Measurements from ENCODE around the gene MIAT. TPM values are rescaled to one million over a fixed set of nuclear protein-coding genes. Genes with fewer than 3 reads are reported as not detected.

MIAT gene
- total RNA-seq, 1 experiment from 2014 or later: 0.41 TPM

- Histone ChIP-seq H3K36me3 (ENCODE audit: control insufficient read depth, insufficient read depth, low read length) (no peaks in the 10 kb centered on the region), H3K27me3 (replicated peaks; ENCODE audit: control insufficient read depth, insufficient read depth, low read length) (no peaks in the 10 kb centered on the region), H3K4me3 (ENCODE audit: low read depth, low read length) (no peak overlapping the region), H3K4me1 (no peaks in the 10 kb centered on the region), H3K9me3 (no peaks in the 10 kb centered on the region)
- Mint-ChIP-seq H3K4me1 (ENCODE audit: low read depth, unreplicated experiment) (no peaks in the 10 kb centered on the region), H3K9me3 (ENCODE audit: unreplicated experiment) (no peaks in the 10 kb centered on the region), H3K27me3 (ENCODE audit: insufficient read depth, unreplicated experiment) (peaks cover 9% of the 10 kb centered on the region), H3K36me3 (ENCODE audit: insufficient read depth, unreplicated experiment) (no peaks in the 10 kb centered on the region), H3K4me3 (ENCODE audit: unreplicated experiment) (no peak overlapping the region), H3K27ac (ENCODE audit: unreplicated experiment) (no peak overlapping the region)
- DNase-seq: no peak
- BruUV-seq (replicated peaks): no TSS peak
- ChIA-PET CTCF (no interaction called here), POLR2A (no interaction called here)
- intact Hi-C loops (cut with micrococcal nuclease; ENCODE audit: unreplicated experiment): no loop called here
- no peak for TF ChIP-seq CTCF (IDR thresholded peaks at IDR 0.05; ENCODE audit: insufficient read depth in 1 of 2, low read depth in 1 of 2, low read length in 1 of 2, severe bottlenecking in 1 of 2, unreplicated experiment in 1 of 2)
Measured at GRCh38 chr22:26619510-26619909, 37.9 kb upstream of the MIAT start.

GRCh38 chr22:26620197-26620596, 37.2 kb upstream of the MIAT start:
- no peak overlapping the region for H3K27ac Mint-ChIP-seq (ENCODE audit: unreplicated experiment)
- no peaks in the 10 kb centered on the region for H3K36me3 Mint-ChIP-seq (ENCODE audit: insufficient read depth, unreplicated experiment)
- Histone ChIP-seq H3K27me3 (replicated peaks; ENCODE audit: control insufficient read depth, insufficient read depth, low read length) (no peaks in the 10 kb centered on the region), H3K9me3 (no peaks in the 10 kb centered on the region), H3K4me1 (no peaks in the 10 kb centered on the region), H3K36me3 (ENCODE audit: control insufficient read depth, insufficient read depth, low read length) (no peaks in the 10 kb centered on the region), H3K4me3 (ENCODE audit: low read depth, low read length) (no peak overlapping the region)
- H3K27me3 Mint-ChIP-seq (ENCODE audit: insufficient read depth, unreplicated experiment): peaks cover 9% of the 10 kb centered on the region
- intact Hi-C loops (cut with micrococcal nuclease; ENCODE audit: unreplicated experiment): no loop called here
- H3K9me3 Mint-ChIP-seq (ENCODE audit: unreplicated experiment): no peaks in the 10 kb centered on the region
- POLR2A ChIA-PET: interaction anchor here (0.8 kb wide), 1 partner anchor 9 kb away, joined by 5 read pairs; no protein-coding TSS in a partner anchor
- TF ChIP-seq CTCF (IDR thresholded peaks at IDR 0.05; ENCODE audit: insufficient read depth in 1 of 2, low read depth in 1 of 2, low read length in 1 of 2, severe bottlenecking in 1 of 2, unreplicated experiment in 1 of 2): no peak
- no TSS peak for BruUV-seq (replicated peaks)
- no peak for DNase-seq
- CTCF ChIA-PET: no interaction called here
- no peaks in the 10 kb centered on the region for H3K4me1 Mint-ChIP-seq (ENCODE audit: low read depth, unreplicated experiment)
- H3K4me3 Mint-ChIP-seq (ENCODE audit: unreplicated experiment): no peak overlapping the region

GRCh38 chr22:26621663-26622062, 35.7 kb upstream of the MIAT start, which contains the start of gene CRYBA4:
Gene CRYBA4 (plus strand): TSS chr22:26621963. CDS start chr22:26622597, 634 bp downstream.
- ChIA-PET CTCF (no interaction called here), POLR2A (interaction anchor here (0.5 kb wide), 1 partner anchor 10 kb away, joined by 3 read pairs; no protein-coding TSS in a partner anchor)
- intact Hi-C loops (cut with micrococcal nuclease; ENCODE audit: unreplicated experiment): no loop called here
- no peak within 1 kb of the TSS for H3K27ac Mint-ChIP-seq (ENCODE audit: unreplicated experiment)
- no peak for DNase-seq
- no peak for TF ChIP-seq CTCF (IDR thresholded peaks at IDR 0.05; ENCODE audit: insufficient read depth in 1 of 2, low read depth in 1 of 2, low read length in 1 of 2, severe bottlenecking in 1 of 2, unreplicated experiment in 1 of 2)
- H3K4me1 Mint-ChIP-seq (ENCODE audit: low read depth, unreplicated experiment): no peaks in the 10 kb centered on the region
- H3K4me3 Mint-ChIP-seq (ENCODE audit: unreplicated experiment): no peak within 1 kb of the TSS
- H3K27me3 Mint-ChIP-seq (ENCODE audit: insufficient read depth, unreplicated experiment): peaks cover 9% of the 10 kb centered on the region
- Histone ChIP-seq H3K36me3 (ENCODE audit: control insufficient read depth, insufficient read depth, low read length) (no peaks in the 10 kb centered on the region), H3K27me3 (replicated peaks; ENCODE audit: control insufficient read depth, insufficient read depth, low read length) (no peaks in the 10 kb centered on the region), H3K9me3 (no peaks in the 10 kb centered on the region), H3K4me1 (no peaks in the 10 kb centered on the region), H3K4me3 (ENCODE audit: low read depth, low read length) (no peak within 1 kb of the TSS)
- no TSS peak for BruUV-seq (replicated peaks)
- no peaks in the 10 kb centered on the region for H3K9me3 Mint-ChIP-seq (ENCODE audit: unreplicated experiment)
- no peaks in the 10 kb centered on the region for H3K36me3 Mint-ChIP-seq (ENCODE audit: insufficient read depth, unreplicated experiment)
